ENCODE results near the gene SH3YL1. TPM values are rescaled to one million over a fixed set of nuclear protein-coding genes. Genes with fewer than 3 reads are reported as not detected.

The SH3YL1 gene
- total and polyA plus RNA-seq, 2 experiments from 2014 or later = 35.6 to 45.8 TPM

DNA sequence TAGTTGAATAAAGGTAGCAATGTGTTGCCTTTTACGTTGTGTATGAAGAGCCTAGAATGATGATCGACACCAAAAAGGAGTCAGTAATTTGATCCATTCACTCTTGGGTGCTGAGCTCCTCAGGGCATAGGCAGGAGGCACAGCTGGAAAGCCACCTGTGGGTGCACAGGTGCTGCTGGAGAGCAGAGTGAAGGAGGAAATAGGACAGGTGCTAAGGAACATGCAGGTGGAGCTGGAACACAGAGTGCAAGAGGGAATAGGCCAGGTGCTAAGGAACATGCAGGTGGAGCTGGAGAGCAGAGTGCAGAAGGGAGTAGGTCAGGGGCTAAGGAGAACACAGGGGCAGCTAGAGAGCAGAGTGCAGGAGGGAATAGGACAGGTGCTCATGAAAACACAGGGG is 86.1 kb downstream of the SH3YL1 start (continued):
- TF ChIP-seq, protein P1, sequence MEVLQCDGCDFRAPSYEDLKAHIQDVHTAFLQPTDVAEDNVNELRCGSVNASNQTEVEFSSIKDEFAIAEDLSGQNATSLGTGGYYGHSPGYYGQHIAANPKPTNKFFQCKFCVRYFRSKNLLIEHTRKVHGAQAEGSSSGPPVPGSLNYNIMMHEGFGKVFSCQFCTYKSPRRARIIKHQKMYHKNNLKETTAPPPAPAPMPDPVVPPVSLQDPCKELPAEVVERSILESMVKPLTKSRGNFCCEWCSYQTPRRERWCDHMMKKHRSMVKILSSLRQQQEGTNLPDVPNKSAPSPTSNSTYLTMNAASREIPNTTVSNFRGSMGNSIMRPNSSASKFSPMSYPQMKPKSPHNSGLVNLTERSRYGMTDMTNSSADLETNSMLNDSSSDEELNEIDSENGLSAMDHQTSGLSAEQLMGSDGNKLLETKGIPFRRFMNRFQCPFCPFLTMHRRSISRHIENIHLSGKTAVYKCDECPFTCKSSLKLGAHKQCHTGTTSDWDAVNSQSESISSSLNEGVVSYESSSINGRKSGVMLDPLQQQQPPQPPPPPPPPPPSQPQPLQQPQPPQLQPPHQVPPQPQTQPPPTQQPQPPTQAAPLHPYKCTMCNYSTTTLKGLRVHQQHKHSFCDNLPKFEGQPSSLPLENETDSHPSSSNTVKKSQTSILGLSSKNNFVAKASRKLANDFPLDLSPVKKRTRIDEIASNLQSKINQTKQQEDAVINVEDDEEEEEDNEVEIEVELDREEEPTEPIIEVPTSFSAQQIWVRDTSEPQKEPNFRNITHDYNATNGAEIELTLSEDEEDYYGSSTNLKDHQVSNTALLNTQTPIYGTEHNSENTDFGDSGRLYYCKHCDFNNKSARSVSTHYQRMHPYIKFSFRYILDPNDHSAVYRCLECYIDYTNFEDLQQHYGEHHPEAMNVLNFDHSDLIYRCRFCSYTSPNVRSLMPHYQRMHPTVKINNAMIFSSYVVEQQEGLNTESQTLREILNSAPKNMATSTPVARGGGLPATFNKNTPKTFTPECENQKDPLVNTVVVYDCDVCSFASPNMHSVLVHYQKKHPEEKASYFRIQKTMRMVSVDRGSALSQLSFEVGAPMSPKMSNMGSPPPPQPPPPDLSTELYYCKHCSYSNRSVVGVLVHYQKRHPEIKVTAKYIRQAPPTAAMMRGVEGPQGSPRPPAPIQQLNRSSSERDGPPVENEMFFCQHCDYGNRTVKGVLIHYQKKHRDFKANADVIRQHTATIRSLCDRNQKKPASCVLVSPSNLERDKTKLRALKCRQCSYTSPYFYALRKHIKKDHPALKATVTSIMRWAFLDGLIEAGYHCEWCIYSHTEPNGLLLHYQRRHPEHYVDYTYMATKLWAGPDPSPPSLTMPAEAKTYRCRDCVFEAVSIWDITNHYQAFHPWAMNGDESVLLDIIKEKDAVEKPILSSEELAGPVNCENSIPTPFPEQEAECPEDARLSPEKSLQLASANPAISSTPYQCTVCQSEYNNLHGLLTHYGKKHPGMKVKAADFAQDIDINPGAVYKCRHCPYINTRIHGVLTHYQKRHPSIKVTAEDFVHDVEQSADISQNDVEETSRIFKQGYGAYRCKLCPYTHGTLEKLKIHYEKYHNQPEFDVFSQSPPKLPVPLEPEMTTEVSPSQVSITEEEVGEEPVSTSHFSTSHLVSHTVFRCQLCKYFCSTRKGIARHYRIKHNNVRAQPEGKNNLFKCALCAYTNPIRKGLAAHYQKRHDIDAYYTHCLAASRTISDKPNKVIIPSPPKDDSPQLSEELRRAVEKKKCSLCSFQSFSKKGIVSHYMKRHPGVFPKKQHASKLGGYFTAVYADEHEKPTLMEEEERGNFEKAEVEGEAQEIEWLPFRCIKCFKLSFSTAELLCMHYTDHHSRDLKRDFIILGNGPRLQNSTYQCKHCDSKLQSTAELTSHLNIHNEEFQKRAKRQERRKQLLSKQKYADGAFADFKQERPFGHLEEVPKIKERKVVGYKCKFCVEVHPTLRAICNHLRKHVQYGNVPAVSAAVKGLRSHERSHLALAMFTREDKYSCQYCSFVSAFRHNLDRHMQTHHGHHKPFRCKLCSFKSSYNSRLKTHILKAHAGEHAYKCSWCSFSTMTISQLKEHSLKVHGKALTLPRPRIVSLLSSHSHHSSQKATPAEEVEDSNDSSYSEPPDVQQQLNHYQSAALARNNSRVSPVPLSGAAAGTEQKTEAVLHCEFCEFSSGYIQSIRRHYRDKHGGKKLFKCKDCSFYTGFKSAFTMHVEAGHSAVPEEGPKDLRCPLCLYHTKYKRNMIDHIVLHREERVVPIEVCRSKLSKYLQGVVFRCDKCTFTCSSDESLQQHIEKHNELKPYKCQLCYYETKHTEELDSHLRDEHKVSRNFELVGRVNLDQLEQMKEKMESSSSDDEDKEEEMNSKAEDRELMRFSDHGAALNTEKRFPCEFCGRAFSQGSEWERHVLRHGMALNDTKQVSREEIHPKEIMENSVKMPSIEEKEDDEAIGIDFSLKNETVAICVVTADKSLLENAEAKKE (CRISPR knock-in tag; IDR thresholded peaks at IDR 0.05) = no peak

DNA sequence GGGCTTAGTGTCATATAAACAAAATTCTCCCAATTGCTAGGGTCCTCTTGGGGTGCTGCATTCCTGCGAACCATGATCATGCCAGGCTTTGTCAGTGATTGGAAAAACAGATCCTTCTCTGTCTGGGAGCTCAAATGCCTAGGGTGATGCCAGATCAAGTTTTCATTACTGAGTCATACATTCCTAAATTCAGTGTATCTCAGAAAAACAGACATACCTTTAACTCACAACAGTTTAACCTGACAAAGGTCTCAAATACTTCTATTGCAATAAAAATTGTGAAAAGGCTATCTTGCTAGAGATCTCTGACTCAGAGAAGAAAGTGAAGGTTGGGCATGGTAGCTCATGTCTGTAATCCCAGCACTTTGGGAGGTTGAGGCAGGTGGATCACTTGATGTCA is 86.9 kb downstream of the SH3YL1 start:
- ATAC-seq (no peak), DNase-seq (ENCODE audit: low spot score) (no peak)
- Mint-ChIP-seq H3K4me3 (no peak overlapping the region), H3K36me3 (ENCODE audit: low read depth) (peaks cover 7% of the 10 kb centered on the region; the same call in 1 of the 3 replicates), H3K4me1 (no peaks in the 10 kb centered on the region), H3K27ac (no peak overlapping the region), H3K27me3 (ENCODE audit: insufficient read depth, low read depth, poor library complexity) (peaks cover 4% of the 10 kb centered on the region), H3K9me3 (peaks cover 17% of the 10 kb centered on the region)
- H3K27me3 ChIP-seq (ENCODE audit: insufficient read depth) = no peaks in the 10 kb centered on the region
- no peaks in the 10 kb centered on the region for H3K4me1 ChIP-seq (ENCODE audit: insufficient read depth)
- no peaks in the 10 kb centered on the region for H4K20me1 ChIP-seq (replicated peaks; ENCODE audit: insufficient read depth)
- no peaks in the 10 kb centered on the region for H3F3A ChIP-seq (replicated peaks; ENCODE audit: low read depth)
- H3K27ac ChIP-seq (ENCODE audit: low read depth) = no peak overlapping the region
- no peak overlapping the region for H3K4me2 ChIP-seq
- no peak overlapping the region for H3K4me3 ChIP-seq
- H2AFZ ChIP-seq = no peak overlapping the region
- no peaks in the 10 kb centered on the region for H3K9me2 ChIP-seq (ENCODE audit: insufficient read depth)
- peaks cover 5% of the 10 kb centered on the region; the same call in 1 of the 2 replicates for H3K36me3 ChIP-seq (ENCODE audit: insufficient read depth)
- no peaks in the 10 kb centered on the region for H3K79me2 ChIP-seq (replicated peaks; ENCODE audit: insufficient read depth)
- TF ChIP-seq, protein P2, sequence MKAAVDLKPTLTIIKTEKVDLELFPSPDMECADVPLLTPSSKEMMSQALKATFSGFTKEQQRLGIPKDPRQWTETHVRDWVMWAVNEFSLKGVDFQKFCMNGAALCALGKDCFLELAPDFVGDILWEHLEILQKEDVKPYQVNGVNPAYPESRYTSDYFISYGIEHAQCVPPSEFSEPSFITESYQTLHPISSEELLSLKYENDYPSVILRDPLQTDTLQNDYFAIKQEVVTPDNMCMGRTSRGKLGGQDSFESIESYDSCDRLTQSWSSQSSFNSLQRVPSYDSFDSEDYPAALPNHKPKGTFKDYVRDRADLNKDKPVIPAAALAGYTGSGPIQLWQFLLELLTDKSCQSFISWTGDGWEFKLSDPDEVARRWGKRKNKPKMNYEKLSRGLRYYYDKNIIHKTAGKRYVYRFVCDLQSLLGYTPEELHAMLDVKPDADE (IDR thresholded peaks at IDR 0.05) = no peak
- TF ChIP-seq ZNF114 (CRISPR knock-in tag; IDR thresholded peaks at IDR 0.05) (no peak), JUNB (IDR thresholded peaks at IDR 0.05; ENCODE audit: unreplicated experiment) (no peak), EZH2phosphoT487 (IDR thresholded peaks at IDR 0.05; ENCODE audit: unreplicated experiment) (no peak)
- TF ChIP-seq, protein P3, sequence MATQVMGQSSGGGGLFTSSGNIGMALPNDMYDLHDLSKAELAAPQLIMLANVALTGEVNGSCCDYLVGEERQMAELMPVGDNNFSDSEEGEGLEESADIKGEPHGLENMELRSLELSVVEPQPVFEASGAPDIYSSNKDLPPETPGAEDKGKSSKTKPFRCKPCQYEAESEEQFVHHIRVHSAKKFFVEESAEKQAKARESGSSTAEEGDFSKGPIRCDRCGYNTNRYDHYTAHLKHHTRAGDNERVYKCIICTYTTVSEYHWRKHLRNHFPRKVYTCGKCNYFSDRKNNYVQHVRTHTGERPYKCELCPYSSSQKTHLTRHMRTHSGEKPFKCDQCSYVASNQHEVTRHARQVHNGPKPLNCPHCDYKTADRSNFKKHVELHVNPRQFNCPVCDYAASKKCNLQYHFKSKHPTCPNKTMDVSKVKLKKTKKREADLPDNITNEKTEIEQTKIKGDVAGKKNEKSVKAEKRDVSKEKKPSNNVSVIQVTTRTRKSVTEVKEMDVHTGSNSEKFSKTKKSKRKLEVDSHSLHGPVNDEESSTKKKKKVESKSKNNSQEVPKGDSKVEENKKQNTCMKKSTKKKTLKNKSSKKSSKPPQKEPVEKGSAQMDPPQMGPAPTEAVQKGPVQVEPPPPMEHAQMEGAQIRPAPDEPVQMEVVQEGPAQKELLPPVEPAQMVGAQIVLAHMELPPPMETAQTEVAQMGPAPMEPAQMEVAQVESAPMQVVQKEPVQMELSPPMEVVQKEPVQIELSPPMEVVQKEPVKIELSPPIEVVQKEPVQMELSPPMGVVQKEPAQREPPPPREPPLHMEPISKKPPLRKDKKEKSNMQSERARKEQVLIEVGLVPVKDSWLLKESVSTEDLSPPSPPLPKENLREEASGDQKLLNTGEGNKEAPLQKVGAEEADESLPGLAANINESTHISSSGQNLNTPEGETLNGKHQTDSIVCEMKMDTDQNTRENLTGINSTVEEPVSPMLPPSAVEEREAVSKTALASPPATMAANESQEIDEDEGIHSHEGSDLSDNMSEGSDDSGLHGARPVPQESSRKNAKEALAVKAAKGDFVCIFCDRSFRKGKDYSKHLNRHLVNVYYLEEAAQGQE (IDR thresholded peaks at IDR 0.05; ENCODE audit: unreplicated experiment) = no peak
